ENCODE measurements around the gene TMEM132D. TPM values are rescaled to one million over a fixed set of nuclear protein-coding genes. Genes with fewer than 3 reads are reported as not detected.

The TMEM132D gene
- total RNA-seq, 1 donor from 2014 or later: 0.06 TPM

DNA sequence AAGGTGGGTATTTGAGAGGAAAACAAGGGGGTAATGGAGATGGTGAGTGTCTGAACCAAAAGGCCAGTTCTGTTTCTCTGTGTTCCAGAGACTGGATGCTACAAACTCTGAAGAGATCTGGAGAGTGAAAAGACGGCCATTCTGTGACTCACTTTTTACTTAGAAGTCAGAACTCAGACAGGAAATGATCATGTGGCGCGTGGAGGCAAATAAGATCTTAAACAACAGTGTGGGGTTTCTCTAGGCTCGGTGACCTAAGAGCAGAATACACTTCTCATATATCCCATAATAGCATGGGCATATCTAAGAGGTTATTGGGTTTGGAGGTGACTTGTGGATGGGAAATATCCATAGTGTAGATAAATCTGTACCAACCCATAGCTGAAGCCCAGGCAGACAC, 463.5 kb downstream of the TMEM132D start:
- TF ChIP-seq CTCF (conservative IDR thresholded peaks at IDR 0.05; ENCODE audit: low read depth, low read length): no peak
- DNase-seq (ENCODE audit: low read depth): no peak
- H3K4me3 ChIP-seq (ENCODE audit: low read depth, low read length): no peak overlapping the region

DNA sequence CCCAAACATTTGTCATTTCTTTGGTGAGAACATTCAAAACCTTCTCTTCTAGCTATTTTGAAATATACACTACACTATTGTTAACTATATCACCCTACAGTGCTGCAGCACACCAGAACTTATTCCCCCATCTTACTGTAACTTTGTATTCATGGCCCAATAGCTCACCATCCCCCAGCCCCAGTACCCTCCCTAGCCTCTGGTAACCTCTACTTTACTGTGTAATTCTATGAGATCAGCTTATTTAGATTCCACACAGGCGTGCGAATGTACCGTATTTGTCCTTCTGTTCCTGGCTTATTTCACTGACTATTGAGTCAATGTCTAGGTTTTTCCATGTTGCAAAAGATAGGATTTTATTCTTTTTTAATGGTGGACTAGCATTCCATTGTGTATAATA, 469.0 kb downstream of the TMEM132D start:
- DNase-seq (ENCODE audit: low read depth): no peak
- H3K4me3 ChIP-seq (ENCODE audit: low read depth, low read length): no peak overlapping the region
- TF ChIP-seq CTCF (conservative IDR thresholded peaks at IDR 0.05; ENCODE audit: low read depth, low read length): no peak

DNA sequence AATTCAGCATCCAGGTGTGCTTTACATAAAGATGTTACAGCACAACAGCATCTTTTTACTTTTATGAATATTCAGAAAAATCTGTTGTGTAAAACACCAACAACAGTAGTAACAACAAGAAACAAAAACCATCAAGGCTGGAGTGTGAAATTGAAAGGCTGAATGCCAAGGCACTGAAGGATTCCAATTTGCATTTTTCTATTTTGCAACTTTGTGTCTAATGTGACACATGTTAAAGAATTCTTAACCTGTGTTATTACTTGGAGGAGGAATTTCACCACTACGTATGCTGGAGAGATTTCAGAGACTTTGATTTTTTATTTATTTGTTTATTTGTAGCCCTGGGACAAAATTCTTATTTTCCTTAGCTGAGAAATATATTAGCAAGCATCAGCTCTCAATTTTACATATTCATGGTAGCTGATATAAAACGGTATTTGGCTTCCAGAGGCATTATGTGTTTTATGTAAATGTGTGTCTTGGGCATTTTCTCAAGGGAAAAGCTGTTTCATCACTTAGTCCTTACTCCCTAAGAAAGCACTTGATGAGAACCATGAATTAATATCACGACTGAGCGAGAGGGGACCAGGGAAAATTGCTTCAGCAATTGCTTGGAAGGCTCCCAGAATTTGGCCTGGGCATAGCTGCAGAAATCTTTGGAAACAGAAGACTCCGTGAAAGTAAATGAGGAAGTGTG, 475.4 kb downstream of the TMEM132D start:
- TF ChIP-seq CTCF (conservative IDR thresholded peaks at IDR 0.05; ENCODE audit: low read depth, low read length): no peak
- H3K4me3 ChIP-seq (ENCODE audit: low read depth, low read length): no peak overlapping the region
- no peak for DNase-seq (ENCODE audit: low read depth)

DNA sequence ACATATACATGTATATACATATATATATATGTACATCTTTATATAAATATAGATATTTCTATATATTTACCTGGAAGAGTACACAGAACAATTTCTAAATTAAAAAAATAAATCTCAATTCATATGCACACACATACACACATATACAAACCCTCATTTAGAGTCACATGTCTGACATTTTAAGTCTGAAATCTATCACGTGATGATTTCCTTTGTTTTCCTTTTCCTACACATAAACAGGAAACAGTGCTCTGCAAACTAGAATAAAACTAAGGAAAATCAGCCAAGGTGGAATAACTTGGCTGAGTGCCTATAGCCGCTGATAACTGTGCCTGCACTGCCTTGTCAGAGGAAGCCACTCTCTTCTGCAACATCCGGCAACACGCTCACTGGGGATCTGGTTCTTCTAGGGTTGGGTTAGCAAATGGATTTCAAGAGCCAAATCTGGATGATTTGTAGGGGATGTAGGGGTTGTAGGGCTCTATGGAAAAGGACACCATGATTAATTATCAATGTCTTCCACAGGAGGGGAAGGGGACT, 480.7 kb downstream of the TMEM132D start:
- no peak for TF ChIP-seq CTCF (conservative IDR thresholded peaks at IDR 0.05; ENCODE audit: low read depth, low read length)
- H3K4me3 ChIP-seq (ENCODE audit: low read depth, low read length): no peak overlapping the region
- no peak for DNase-seq (ENCODE audit: low read depth)

GRCh38 chr12:129413295-129413694, 490.5 kb downstream of the TMEM132D start:
- DNase-seq (ENCODE audit: low read depth): no peak
- TF ChIP-seq CTCF (conservative IDR thresholded peaks at IDR 0.05; ENCODE audit: low read depth, low read length): no peak
- no peak overlapping the region for H3K4me3 ChIP-seq (ENCODE audit: low read depth, low read length)

DNA sequence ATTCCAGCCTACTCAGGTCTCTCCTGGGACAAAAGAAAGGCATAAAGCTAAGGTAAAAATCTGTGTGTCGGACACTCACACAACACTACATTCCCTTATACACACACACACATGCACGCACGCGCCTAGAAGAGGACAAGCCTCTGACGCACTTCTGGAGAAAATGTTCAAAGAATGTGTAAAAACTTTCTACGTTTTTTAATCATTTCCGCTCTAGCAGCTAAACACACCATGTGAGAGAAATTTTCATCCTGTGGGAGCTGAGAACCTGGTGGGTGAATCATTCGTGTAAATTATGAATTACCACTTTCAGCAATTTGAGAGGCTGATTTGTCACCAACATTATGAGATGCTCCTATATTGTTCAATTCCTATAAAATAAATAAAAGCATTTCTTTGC, 494.5 kb downstream of the TMEM132D start:
- H3K4me3 ChIP-seq (ENCODE audit: low read depth, low read length): no peak overlapping the region
- no peak for DNase-seq (ENCODE audit: low read depth)
- TF ChIP-seq CTCF (conservative IDR thresholded peaks at IDR 0.05; ENCODE audit: low read depth, low read length): no peak

- DNase-seq (ENCODE audit: low read depth): no peak
- H3K4me3 ChIP-seq (ENCODE audit: low read depth, low read length): no peak overlapping the region
- no peak for TF ChIP-seq CTCF (conservative IDR thresholded peaks at IDR 0.05; ENCODE audit: low read depth, low read length)
These were observed 499.3 kb downstream of the TMEM132D start for GRCh38 chr12:129404556-129404955.
